GM19025 (cell line): ENCODE data around the gene HCFC1R1.
A peak's percentile ranks its signal among the peaks of the same experiment; 100 is the strongest.
"Not testable (repeated sequence)": the region's sequence is repeated elsewhere in the genome, so short reads cannot be mapped to it uniquely, and the experiment has no call there.

Experiments used
- ATAC-seq: cut with Tn5 transposase; IDR thresholded peaks from one replicate; pipeline ENCODE4 v1.9.1; 2021; ENCODE audit warnings: mild to moderate bottlenecking, low read depth, moderate library complexity; ENCODE audit not compliant: unreplicated experiment

The HCFC1R1 gene, protein sequence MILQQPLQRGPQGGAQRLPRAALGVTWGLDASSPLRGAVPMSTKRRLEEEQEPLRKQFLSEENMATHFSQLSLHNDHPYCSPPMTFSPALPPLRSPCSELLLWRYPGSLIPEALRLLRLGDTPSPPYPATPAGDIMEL

GRCh38 chr16:3023669-3024478 is at the start of gene HCFC1R1, which contains the start of gene THOC6:
TSS of gene HCFC1R1 (minus strand) at chr16:3023942. CDS start at chr16:3023941, 1 bp downstream.
TSS of gene THOC6 (plus strand) at chr16:3024035. CDS start at chr16:3024327, 292 bp downstream.
- ATAC-seq, result peak; percentile 69

DNA sequence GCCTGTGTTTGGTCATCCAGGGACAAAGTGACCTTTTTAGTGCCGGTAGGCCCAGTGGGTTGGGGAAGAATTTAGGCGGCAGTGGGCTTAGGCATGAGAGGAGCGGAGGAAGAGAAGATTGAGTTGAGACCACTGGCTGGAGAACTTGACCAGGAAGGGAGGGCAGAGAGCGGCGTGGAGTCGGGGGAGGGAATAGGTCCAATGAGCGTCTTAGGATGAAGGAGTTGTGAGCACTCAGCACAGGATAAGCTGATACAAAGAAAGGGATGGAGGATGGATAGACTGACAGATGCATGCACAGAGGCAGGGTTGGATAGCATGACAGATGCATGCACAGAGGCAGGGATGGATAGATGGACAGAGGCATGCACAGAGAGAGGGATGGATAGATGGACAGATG is 49.7 kb upstream of the HCFC1R1 start:
- no peak for ATAC-seq

DNA sequence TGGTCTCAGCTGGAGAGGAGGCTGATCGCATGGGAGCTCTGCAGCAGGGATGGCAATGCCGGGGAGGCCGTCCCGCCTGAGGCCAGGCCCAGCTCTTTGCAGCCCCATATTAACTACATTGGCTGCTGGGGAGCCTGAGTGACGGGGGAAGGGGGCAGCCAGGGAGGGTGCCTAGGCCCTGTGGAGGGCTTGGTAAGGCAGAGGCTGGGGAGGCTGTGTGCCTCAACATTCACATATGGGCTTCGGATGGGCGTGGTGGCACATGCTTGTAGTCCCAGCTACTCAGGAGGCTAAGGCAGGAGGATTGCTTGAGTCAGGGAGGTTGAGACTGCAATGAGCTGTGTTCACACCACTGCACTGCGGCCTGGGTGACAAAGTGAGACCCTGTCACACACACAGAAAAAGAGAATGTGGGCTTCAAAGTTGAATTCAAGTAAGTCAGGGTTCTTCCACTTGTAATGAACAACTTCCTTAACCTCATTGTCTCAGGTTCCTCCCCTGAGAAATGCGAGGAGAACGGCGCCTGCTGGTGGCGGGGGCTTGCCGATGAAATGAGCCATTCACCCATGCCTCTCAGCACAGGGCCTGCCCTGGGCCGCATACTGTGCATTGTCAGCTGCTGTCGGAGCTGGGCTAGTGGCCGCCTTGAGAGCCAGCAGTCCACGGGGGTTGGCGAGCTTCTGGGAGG is 49.0 kb upstream of the HCFC1R1 start:
- ATAC-seq, result not testable (repeated sequence)

DNA sequence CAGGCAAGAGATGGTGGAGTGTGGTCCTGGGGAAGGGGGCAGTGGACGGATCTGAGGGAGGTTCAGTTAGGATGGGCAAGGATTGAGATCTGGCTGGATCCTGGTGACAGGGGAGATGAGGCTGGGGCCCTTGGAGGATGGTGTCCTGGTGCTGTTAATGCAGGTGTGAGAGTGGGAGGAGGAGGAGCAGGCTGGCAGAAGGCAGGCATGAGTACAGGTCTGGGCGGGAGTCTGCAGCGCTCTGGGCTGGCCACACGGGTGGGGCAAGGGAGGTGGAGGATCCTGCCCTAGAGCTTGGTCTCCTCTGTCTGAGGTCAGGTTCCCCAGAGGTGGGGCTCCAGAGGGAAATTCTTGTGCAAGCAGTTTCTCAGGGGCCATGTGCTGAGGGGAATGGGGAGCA is 48.4 kb upstream of the HCFC1R1 start:
- not testable (repeated sequence) for ATAC-seq

DNA sequence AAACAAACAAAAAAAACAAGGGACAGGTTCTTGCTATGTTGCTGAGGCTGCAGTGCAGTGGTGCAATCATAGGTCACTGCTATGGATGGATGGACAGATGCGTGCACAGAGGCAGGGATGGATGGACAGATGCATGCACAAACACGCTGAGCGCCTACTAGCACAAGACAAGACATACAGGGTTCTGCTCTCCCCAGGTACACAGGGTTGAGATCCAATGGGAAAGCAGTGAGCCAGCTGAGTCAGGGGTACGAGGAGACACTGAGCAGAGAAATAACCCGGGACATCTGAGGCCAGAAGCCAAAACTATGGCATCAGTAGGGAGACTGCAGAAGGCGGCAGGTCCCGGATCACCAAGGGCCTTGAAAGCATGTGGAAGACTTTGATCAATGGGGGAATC is 47.9 kb upstream of the HCFC1R1 start:
- no peak for ATAC-seq

GRCh38 chr16:3070608-3071111 is 46.9 kb upstream of the HCFC1R1 start:
- ATAC-seq, result no peak

DNA sequence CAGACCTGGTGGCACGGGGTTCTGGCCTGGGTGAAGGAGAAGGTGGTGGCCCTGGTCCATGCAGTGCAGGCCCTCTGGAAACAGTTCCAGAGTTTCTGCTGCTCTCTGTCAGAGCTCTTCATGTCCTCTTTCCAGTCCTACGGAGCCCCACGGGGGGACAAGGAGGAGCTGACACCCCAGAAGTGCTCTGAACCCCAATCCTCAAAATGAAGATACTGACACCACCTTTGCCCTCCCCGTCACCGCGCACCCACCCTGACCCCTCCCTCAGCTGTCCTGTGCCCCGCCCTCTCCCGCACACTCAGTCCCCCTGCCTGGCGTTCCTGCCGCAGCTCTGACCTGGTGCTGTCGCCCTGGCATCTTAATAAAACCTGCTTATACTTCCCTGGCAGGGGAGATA is 45.4 kb upstream of the HCFC1R1 start:
- not testable (repeated sequence) for ATAC-seq

DNA sequence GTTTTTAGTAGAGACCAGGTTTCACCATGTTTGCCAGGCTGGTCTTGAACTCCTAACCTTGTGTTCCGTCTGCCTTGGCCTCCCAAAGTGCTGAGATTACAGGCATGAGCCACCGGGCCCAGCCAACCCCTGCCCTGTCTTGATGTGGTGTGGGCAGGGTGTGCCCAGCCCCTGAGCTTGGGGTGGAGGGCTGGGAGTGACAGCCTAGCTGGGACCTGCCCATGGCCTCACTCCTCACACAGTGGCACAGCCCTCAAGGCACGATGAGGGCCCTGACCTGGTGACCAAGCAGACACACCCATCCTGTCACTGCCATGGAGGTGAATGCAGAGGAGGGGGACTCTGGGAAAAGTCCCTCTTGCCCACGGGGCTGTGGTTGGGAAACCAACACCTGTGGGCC is 44.7 kb upstream of the HCFC1R1 start:
- no peak for ATAC-seq

GRCh38 chr16:3066440-3066748 is 42.7 kb upstream of the HCFC1R1 start:
- no peak for ATAC-seq

DNA sequence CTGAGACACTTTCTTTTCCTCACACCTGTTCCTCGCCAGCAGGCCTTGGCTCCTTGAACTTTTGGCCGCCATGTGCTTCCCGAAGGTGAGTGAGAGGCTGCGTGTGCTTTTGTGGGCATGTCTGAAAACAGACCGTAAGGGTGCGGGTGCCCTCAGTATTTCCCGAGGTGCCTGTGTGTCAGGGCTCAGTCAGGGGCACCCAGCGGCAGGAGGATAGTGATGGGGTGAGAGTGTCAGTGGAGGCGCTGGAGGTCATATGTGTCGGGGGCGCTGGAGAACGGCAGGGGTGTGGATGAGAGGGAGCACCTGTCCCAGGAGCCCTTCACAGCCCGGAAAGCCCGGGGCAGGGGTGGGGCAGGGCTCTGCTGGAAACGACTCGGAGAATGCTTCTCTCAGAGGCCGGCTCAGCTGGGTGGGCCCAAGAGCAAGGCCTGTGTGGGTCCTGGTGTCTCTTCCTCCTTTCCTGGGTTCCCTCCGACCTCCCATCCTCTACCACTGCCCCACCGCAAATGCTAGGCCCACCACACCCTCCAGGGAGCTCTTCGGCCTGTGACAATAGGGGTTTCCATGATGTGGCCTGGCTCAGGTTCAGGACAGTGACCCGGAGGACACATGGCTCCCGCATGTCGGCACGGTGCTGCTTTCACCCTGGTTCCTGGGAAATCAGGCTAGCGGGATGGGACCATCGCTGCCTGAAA is 42.1 kb upstream of the HCFC1R1 start:
- no peak for ATAC-seq

DNA sequence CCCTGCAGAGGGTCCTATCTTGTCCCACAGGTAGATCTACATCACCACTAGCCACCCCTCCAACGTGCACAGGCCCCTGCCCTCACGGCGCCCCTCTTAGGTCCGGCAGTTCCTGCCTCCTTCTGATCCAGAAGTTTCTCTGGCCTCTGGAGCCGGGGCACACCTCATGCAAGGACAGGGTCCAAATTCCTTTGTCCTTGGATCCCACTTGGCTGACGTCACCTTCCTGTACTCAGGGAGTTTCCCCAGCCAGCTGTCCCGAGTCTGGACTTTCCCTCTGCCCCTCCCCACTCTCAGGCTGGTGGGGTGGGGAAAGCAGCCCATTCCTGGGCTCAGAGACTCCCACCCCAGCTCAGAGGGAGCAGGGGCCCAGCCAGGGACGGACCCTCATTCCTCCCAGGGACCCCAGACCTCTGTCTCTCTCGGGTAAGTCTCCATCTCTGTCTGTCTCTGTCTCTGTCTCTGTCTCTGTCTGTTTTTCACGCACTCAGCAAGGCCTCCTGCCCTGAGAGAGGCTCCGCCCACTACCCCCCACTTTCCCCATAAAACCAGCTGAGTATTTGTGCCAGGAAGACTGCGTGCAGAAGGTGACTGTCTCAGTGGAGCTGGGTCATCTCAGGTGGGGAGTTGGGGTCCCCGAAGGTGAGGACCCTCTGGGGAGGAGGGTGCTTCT is 41.5 kb upstream of the HCFC1R1 start, which contains the start of gene IL32:
TSS of gene IL32 (plus strand) at position 572 of the 673 bp plus-strand sequence. CDS start 172 bp downstream, outside the sequence.
- ATAC-seq, result no peak

DNA sequence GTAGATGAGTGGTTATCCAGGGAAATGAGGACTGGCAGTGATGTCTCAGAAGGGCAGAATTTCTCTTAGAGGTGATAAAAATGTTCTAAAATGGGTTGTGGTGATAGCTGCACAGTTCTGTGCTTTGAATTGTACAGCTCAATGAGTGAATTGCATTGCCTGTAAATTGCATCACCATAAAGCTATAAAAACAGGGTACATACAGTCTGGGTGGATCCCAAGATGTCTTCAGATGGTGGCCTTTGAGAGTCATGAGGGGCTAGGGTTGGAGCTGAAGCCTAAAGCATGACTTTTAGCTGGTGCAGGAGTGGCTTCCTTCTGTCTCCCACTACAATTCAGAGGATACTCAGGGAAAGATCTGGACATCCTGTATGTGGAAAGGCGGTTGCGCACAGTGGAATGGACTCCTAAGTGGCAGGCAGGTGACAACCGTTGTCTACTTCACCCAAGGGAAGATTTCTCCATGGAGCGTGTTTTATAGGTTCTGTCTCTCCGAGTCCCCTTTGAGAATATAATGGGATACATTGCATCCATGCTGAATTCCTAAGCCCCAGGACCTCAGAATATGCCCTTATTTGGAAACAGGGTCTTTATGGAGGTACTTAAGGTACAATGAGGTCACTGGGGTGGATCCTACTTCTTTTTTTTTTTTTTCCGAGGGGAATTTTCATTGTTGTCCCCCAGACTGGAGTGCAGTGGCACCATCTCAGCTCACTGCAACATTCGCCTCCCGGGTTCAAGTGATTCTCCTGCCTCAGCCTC is 40.1 kb upstream of the HCFC1R1 start:
- ATAC-seq, result no peak

DNA sequence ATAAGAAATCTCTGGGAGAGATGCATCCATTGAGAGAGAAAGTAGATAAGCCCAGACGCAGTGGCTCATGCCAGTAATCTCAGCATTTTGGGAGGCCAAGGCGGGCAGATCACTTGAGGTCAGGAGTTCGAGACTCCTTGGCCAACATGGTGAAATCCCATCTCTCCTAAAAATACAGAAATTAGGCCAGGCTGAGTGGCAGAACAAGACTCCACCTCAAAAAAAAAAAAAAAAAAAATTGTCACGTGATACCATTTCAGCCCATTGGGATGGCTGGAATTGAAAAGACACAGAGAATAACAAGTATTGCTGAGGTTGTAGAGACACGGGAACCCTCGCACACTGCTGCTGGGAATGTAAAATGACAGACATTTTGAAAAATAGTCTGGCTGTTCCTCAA is 38.8 kb upstream of the HCFC1R1 start:
- ATAC-seq, result no peak

DNA sequence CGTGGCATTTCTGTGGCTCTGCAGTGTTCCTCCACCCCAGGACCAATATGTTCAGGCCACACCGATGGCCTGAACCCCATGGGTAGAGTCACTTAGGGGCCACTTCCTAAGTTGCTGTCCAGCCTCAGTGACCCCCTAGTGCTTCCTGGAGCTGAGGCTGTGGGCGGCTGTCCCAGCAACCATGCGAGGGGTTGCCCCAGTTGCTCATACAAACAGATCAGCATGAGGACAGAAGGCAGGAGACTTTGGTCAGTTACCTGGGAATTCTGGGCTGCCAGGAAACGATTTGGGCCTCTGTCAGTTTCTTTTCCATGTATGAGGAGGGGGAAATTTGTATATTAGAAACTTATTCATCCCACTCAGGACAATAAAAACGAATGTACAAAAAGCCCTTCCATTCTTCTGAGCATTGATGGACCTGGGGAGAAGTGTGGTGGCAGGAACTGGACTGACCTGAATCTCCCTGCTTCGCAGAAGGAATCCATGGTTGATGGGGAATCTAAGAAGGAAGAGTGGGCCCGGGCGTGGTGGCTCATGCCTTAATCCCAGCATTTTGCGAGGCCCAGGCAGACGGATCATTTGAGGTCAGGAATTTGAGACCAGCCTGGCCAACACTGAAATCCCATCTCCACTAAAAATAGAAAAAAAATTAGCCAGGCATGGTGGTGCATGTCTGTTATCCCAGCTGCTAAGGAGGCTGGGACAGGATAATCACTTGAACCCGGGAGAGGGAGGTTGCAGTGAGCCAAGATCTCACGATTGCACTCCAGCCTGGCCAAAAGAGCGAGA is 36.8 kb upstream of the HCFC1R1 start:
- ATAC-seq, result no peak

DNA sequence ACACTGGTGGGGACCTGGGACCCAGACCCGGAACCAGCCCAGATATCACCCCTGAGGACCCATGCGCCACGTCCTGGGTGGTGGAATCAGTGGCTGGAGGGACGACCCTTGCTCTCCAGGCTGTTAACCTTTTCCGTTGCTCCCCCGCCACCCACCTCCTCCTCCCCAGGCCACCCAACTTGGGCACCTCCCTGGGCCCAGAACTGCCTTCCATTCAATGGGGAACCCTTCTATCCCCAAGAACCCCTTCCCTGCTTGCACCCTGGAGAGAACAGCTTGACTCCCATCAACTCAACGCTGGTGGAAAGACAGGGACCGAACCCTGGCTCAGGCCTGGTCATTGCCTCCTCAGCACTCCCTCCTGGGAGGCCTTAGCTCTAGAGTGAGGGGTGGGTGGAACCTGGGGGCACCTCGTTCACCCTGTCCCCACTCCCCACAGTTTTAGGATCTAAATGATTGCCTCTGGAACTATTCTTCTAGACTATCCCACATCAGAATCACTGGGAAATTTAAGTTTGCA is 36.0 kb upstream of the HCFC1R1 start:
- no peak for ATAC-seq

GRCh38 chr16:3059041-3059722 is 35.4 kb upstream of the HCFC1R1 start:
- peak; percentile 77 for ATAC-seq

- no peak for ATAC-seq
Observed at GRCh38 chr16:3058139-3059030, 34.6 kb upstream of the HCFC1R1 start.
